NCI-H1105 treated with DMSO at 0.1 percent for 48 hours (cell line): Measurements from ENCODE around the gene PGD.
"Not testable (repeated sequence)": the region's sequence is repeated elsewhere in the genome, so short reads cannot be mapped to it uniquely, and the experiment has no call there.

ENCODE experiments used
- DNase-seq: peaks from one replicate; lab custom pipeline; 2025; lab: John Stamatoyannopoulos, UW

PGD gene

GRCh38 chr1:10399444-10399941, 629 bp downstream of the PGD start:
- peak; percentile 66 for DNase-seq

- DNase-seq, result no peak
These were observed 1.1 kb downstream of the PGD start for GRCh38 chr1:10400013-10400412.

GRCh38 chr1:10401281-10401680, 2.4 kb downstream of the PGD start:
- no peak for DNase-seq

GRCh38 chr1:10402729-10403274, 3.9 kb downstream of the PGD start:
- DNase-seq, result no peak

- DNase-seq, result no peak
These were observed 8.3 kb downstream of the PGD start for GRCh38 chr1:10407201-10407600.

- no peak for DNase-seq
These were observed 16.5 kb downstream of the PGD start for GRCh38 chr1:10415211-10415930.

- DNase-seq, result not testable (repeated sequence)
These were observed 17.1 kb downstream of the PGD start for GRCh38 chr1:10415967-10416366.

GRCh38 chr1:10418741-10419140, 19.9 kb downstream of the PGD start:
- DNase-seq, result not testable (repeated sequence)

- no peak for DNase-seq
These were observed 20.5 kb downstream of the PGD start for GRCh38 chr1:10419351-10419750.

- DNase-seq, result no peak
These were observed 22.8 kb downstream of the PGD start for GRCh38 chr1:10421637-10422036.

- no peak for DNase-seq
These were observed 25.2 kb downstream of the PGD start for GRCh38 chr1:10424034-10424433.

GRCh38 chr1:10424651-10425050, 25.8 kb downstream of the PGD start:
- DNase-seq, result no peak

GRCh38 chr1:10425826-10426534, 27.1 kb downstream of the PGD start:
- not testable (repeated sequence) for DNase-seq

- DNase-seq, result not testable (repeated sequence)
These were observed 27.6 kb downstream of the PGD start for GRCh38 chr1:10426535-10426848.

GRCh38 chr1:10428984-10429383, 30.1 kb downstream of the PGD start:
- no peak for DNase-seq

GRCh38 chr1:10429868-10430215, 31.0 kb downstream of the PGD start:
- no peak for DNase-seq

- peak; percentile 85 for DNase-seq
These were observed 31.6 kb downstream of the PGD start, which contains the start of gene CENPS for GRCh38 chr1:10430216-10431069. Gene CENPS (plus strand): TSS chr1:10430433. CDS start chr1:10430518, 85 bp downstream.

GRCh38 chr1:10431070-10431730, 32.3 kb downstream of the PGD start:
- DNase-seq, result peak; percentile 36

- DNase-seq, result peak; percentile 47
These were observed 34.2 kb downstream of the PGD start for GRCh38 chr1:10432910-10433700.

- no peak for DNase-seq
These were observed 34.9 kb downstream of the PGD start for GRCh38 chr1:10433790-10434189.

GRCh38 chr1:10434590-10434989, 35.7 kb downstream of the PGD start:
- DNase-seq, result no peak
